Measurements from ENCODE around the gene TEKT1.
"Not testable (repeated sequence)": the region's sequence is repeated elsewhere in the genome, so short reads cannot be mapped to it uniquely, and the experiment has no call there.

Gene TEKT1

DNA sequence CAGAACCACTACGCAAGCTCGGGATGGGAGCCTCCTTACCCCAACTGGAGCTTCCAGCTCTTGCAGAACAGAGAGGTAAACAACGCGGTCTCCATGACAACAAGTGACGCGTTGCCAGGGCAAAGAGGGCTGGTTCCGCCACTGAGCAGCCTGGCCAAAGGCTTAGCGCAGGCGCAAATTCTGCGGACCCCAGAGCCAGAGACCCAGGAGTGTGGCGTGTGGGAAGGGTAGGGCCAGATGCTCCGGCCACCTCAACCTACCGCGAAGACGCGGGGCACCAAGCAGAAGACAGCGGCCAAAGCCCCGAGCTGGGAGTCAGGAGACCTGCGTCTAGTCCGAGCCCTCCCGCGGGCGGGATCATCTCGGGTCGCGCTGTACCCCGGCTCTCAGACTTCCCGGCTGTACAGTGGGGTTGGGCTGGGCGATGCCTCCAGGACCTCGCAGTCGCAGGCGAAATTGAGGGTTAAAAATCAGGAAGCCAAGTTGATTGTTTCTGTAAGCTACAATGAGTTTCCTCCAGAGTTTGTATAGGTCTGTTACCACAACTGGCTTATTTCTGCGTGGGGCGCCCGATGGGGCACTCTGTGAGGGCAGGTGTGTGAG is at the start of gene TEKT1:
TEKT1 (minus strand) TSS at position 69 of the 603 bp plus-strand sequence. CDS start 1,353 bp downstream, outside the sequence.
- H3K4me3 ChIP-seq (ENCODE audit: low read depth, low read length): peak within 1 kb of the TSS; percentile 6
- in situ Hi-C loops (cut with HindIII; ENCODE audit: low sequenced_read_pairs): no loop called here
- TF ChIP-seq, protein P1, sequence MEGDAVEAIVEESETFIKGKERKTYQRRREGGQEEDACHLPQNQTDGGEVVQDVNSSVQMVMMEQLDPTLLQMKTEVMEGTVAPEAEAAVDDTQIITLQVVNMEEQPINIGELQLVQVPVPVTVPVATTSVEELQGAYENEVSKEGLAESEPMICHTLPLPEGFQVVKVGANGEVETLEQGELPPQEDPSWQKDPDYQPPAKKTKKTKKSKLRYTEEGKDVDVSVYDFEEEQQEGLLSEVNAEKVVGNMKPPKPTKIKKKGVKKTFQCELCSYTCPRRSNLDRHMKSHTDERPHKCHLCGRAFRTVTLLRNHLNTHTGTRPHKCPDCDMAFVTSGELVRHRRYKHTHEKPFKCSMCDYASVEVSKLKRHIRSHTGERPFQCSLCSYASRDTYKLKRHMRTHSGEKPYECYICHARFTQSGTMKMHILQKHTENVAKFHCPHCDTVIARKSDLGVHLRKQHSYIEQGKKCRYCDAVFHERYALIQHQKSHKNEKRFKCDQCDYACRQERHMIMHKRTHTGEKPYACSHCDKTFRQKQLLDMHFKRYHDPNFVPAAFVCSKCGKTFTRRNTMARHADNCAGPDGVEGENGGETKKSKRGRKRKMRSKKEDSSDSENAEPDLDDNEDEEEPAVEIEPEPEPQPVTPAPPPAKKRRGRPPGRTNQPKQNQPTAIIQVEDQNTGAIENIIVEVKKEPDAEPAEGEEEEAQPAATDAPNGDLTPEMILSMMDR (IDR thresholded peaks at IDR 0.05; ENCODE audit: low read depth, low read length): no peak

DNA sequence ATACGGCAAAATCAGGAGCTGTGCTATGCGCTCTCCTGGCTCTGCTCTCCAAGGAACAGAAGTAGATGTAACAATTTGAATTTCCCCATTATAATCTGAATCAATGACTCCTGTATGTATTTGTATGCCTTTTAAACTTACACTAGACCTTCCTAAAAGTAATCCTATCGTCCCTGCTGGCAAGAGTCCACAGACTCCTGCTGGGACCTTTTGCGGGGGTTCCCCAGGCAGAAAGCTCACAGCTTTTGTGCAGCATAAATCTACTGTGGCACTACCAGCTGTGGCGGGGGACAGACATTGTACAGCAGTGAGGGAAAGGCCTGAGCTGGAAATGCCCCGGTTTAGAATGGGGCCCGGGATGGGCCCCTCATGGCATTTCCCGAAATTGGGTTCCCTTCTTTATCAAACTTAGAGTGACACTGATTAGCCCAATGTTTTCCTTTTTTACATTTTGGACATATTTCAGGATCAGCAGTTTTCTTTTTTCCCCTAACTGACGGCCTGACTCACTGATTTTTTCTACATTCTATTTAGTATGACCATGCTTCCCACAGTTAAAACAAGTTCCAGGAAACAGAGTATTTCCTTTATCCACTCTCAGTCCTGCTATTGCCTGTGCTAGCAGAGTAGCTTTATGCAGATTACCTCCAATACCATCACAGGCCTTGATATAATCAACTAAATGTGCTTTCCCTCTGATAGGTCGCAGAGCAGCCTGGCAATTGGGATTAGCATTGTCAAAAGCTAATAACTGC is 47.9 kb upstream of the TEKT1 start:
- in situ Hi-C loops (cut with HindIII; ENCODE audit: low sequenced_read_pairs); H3K4me3 ChIP-seq (ENCODE audit: low read depth, low read length); DNase-seq (ENCODE audit: low read depth, low spot score): not testable (repeated sequence)

More for the DNA sequence above, at the start of gene TEKT1:
- DNase-seq (ENCODE audit: low read depth, low spot score): peak; percentile 33

DNA sequence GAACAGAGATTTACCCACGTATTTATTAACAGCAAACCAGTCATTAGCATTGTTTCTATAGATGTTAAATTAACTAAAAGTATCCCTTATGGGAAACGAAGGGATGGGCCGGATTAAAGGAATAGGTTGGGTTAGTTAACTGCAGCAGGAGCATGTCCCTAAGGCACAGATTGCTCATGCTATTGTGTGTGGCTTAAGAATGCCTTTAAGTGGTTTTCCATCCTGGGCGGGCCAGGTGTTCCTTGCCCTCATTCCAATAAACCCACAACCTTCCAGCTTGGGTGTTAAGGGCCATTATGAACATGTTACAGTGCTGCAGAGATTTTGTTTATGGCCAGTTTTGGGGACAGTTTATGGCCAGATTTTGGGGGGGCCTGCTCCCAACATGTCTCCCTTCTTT is 43.7 kb upstream of the TEKT1 start:
- in situ Hi-C loops (cut with HindIII; ENCODE audit: low sequenced_read_pairs); H3K4me3 ChIP-seq (ENCODE audit: low read depth, low read length): not testable (repeated sequence)

DNA sequence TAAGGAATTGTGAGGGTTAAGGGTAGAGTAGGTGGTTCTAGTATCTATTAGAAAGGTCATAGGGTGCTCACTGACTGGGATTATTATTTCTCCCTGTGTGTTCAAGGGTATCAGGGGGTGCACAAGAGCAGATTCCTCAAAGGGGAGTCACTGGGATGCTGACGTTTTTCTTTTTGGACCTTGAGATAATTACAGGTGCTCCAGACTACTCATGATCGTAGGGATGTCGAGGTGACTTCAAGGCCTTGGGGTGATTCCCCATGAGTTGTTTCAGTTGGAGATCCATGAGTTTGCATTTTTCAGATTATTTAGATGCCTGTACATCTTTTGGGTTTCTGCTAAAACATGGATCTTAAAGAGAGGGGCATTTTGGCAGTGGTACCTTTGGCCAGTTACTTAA is 41.4 kb upstream of the TEKT1 start:
- TF ChIP-seq, protein P1 (IDR thresholded peaks at IDR 0.05; ENCODE audit: low read depth, low read length): no peak
- H3K4me3 ChIP-seq (ENCODE audit: low read depth, low read length): no peak overlapping the region
- in situ Hi-C loops (cut with HindIII; ENCODE audit: low sequenced_read_pairs): no loop called here
- DNase-seq (ENCODE audit: low read depth, low spot score): no peak

More for the DNA sequence above, 43.7 kb upstream of the TEKT1 start:
- not testable (repeated sequence) for DNase-seq (ENCODE audit: low read depth, low spot score)

DNA sequence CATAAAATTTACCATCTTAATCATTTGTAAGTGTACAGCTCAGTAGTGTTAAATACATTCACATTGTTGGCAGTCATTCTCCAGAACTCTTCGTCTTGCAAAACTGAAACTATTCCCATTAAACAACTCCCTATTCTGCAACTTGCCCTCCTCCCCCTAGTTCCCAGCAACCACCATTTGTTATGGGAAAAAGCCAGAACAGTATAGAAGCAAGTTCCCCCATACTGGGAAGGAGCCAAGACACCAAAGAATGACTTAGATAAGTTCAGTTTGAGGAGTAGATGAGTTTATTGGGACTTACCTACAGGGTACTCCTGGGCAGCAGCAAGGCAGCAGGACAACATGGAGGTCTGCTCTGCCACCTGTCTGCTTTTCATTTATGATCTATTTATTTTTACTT is 39.3 kb upstream of the TEKT1 start:
- H3K4me3 ChIP-seq (ENCODE audit: low read depth, low read length): no peak overlapping the region
- in situ Hi-C loops (cut with HindIII; ENCODE audit: low sequenced_read_pairs): no loop called here
- DNase-seq (ENCODE audit: low read depth, low spot score): no peak
- TF ChIP-seq, protein P1 (IDR thresholded peaks at IDR 0.05; ENCODE audit: low read depth, low read length): no peak

DNA sequence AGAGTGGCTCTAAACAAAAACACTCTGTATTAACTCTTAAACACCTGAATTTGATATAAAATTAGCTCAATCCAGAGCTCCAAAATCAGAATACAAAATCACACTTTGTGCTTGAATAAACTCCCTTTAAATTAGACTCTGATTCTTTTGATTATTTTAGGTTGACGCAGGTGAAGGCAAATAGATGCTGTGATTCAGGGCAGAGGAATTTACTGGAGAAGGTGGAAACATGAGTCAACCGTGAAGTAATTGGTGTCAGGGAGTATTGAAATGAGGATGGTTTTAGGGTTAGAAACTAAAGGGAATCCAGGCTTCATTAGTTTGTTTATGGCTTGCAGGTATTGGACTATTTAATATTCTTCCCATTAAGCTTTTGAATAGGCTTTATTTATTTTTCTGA is 37.1 kb upstream of the TEKT1 start:
- in situ Hi-C loops (cut with HindIII; ENCODE audit: low sequenced_read_pairs): no loop called here
- no peak for DNase-seq (ENCODE audit: low read depth, low spot score)

DNA sequence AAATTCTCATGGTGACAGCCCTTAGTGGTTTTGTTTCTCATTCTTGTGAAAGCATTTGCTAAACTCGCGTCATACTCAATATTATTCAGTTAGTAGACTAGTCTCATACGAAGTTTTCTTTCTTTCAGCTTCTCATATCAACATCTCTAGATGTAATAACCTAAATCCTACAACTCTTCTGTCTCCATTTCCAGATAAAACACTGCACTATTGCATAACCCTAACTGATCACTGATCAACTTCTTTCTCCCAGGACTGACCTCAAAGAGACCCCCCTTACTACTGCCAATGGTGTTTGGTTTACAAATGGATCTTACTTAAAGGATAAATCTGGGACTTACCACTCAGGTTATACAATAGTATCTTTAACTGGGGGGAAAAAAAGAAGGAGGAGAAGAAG is 36.3 kb upstream of the TEKT1 start:
- no peak for DNase-seq (ENCODE audit: low read depth, low spot score)
- in situ Hi-C loops (cut with HindIII; ENCODE audit: low sequenced_read_pairs): no loop called here

More for the DNA sequence above, 37.1 kb upstream of the TEKT1 start:
- TF ChIP-seq, protein P1 (IDR thresholded peaks at IDR 0.05; ENCODE audit: low read depth, low read length): no peak
- no peak overlapping the region for H3K4me3 ChIP-seq (ENCODE audit: low read depth, low read length)

More for the DNA sequence above, 36.3 kb upstream of the TEKT1 start:
- TF ChIP-seq, protein P1 (IDR thresholded peaks at IDR 0.05; ENCODE audit: low read depth, low read length): no peak
- no peak overlapping the region for H3K4me3 ChIP-seq (ENCODE audit: low read depth, low read length)

All from astrocyte of the spinal cord (primary cell).